PC-3 (cell line): ENCODE data around the gene S100A7. TPM values are rescaled to one million over a fixed set of nuclear protein-coding genes. Genes with fewer than 3 reads are reported as not detected.

ENCODE experiments used
- ATAC-seq: fragments of 200-7000 bp; cut with Tn5 transposase; 2 replicates; pipeline ENCODE4 v1.9.1; 2020; ENCODE audit warnings: mild to moderate bottlenecking, moderate library complexity
- BruUV-seq: library from RNA; stranded (reverse); fragments of 400-500 nt; replicated peaks from 2 replicates; lab custom pipeline; 2021; lab: Mats Ljungman, UMichigan
- CTCF ChIA-PET: fragments of 300-600 bp; sonication (Branson Sonifier 250); formaldehyde crosslinking; loops from one replicate; lab custom pipeline; 2022; ENCODE audit warnings: antibody characterized with exemption; lab: Charles Lee
- POLR2A ChIA-PET: fragments of 300-600 bp; sonication (Branson Sonifier 250); formaldehyde crosslinking; loops from one replicate; lab custom pipeline; 2022; ENCODE audit warnings: antibody characterized with exemption; ENCODE audit not compliant: unreplicated experiment; lab: Charles Lee
- DNase-seq: peaks from one replicate; pipeline ENCODE4 v3.0.0-alpha.2; 2015
- H2AFZ ChIP-seq: fragments of 300-600 bp; sonication (generic); 2 replicates; pipeline ENCODE4 v1.6.0; 2016; ENCODE audit warnings: antibody characterized with exemption, low read length
- H3F3A ChIP-seq: fragments of 300-600 bp; sonication (generic); one replicate; pipeline ENCODE4 v1.6.0; 2017; ENCODE audit warnings: antibody characterized with exemption, low read length, control low read depth, mild to moderate bottlenecking; ENCODE audit not compliant: unreplicated experiment
- H3K27ac ChIP-seq: fragments of 300-600 bp; sonication (generic); 2 replicates; pipeline ENCODE4 v1.5.1; 2016; ENCODE audit warnings: mild to moderate bottlenecking, low read length
- H3K27me3 ChIP-seq: fragments of 300-600 bp; sonication (generic); 2 replicates; pipeline ENCODE4 v1.6.1; 2016; ENCODE audit warnings: low read length, mixed read lengths
- H3K36me3 ChIP-seq: fragments of 300-600 bp; sonication (generic); 2 replicates; pipeline ENCODE4 v1.6.1; 2016; ENCODE audit warnings: low read depth, mixed run types, low read length, mixed read lengths
- H3K4me1 ChIP-seq: fragments of 300-600 bp; sonication (generic); 2 replicates; pipeline ENCODE4 v1.5.1; 2016; ENCODE audit warnings: low read length; ENCODE audit not compliant: insufficient read depth
- H3K4me2 ChIP-seq: fragments of 300-600 bp; sonication (generic); 2 replicates; pipeline ENCODE4 v1.6.0; 2016; ENCODE audit warnings: low read length
- H3K4me3 ChIP-seq: fragments of 300-600 bp; sonication (generic); 2 replicates; pipeline ENCODE4 v1.5.1; 2016; ENCODE audit warnings: mild to moderate bottlenecking, low read length, mixed read lengths
- H3K79me2 ChIP-seq: fragments of 300-600 bp; sonication (generic); 2 replicates; pipeline ENCODE4 v1.6.1; 2017; ENCODE audit warnings: low read length, mixed read lengths
- H3K9ac ChIP-seq: fragments of 300-600 bp; sonication (generic); 2 replicates; pipeline ENCODE4 v1.6.0; 2016; ENCODE audit warnings: mild to moderate bottlenecking, low read length
- H3K9me2 ChIP-seq: fragments of 300-600 bp; sonication (generic); replicated peaks from 2 replicates; pipeline ENCODE4 v1.6.1; 2016; ENCODE audit warnings: mixed run types, low read length, mixed read lengths
- H3K9me3 ChIP-seq: fragments of 300-600 bp; sonication (generic); 2 replicates; pipeline ENCODE4 v1.6.1; 2016; ENCODE audit warnings: low read length, mixed read lengths
- H4K20me1 ChIP-seq: fragments of 300-600 bp; sonication (generic); 2 replicates; pipeline ENCODE4 v1.6.1; 2016; ENCODE audit warnings: low read length, mixed read lengths
- EZH2 ChIP-seq: fragments of 300-600 bp; sonication (generic); IDR thresholded peaks from one replicate; pipeline ENCODE4 v1.6.1; 2017; ENCODE audit warnings: antibody characterized with exemption, mild to moderate bottlenecking, low read length; ENCODE audit not compliant: unreplicated experiment
- EZH2phosphoT487 ChIP-seq: fragments of 300-600 bp; sonication (generic); IDR thresholded peaks from 2 replicates; pipeline ENCODE4 v1.6.1; 2018; ENCODE audit warnings: mild to moderate bottlenecking, antibody characterized with exemption, low read length, borderline replicate concordance
- intact Hi-C: fragments of 100-400 bp; cut with micrococcal nuclease; formaldehyde crosslinking; loops from 2 replicates; pipeline ENCODE4 v1.9.0; 2023
- total RNA-seq: library from RNA; depleted of rRNA; stranded (reverse); fragments of >200 nt; gene quantifications from 2 replicates; pipeline ENCODE4 v1.2.3, GENCODE V29; 2014
- TF ChIP-seq, protein P1 (sequence below): fragments of 300-600 bp; sonication (generic); conservative IDR thresholded peaks from 2 replicates; pipeline ENCODE4 v1.5.1; 2017; ENCODE audit warnings: antibody characterized with exemption, low read depth, mild to moderate bottlenecking, low read length

S100A7 gene
- total RNA-seq, 1 experiment from 2014 or later: not detected

GRCh38 chr1:153478047-153478691 is 17.7 kb upstream of the S100A7 start:
- Histone ChIP-seq H3K9ac (no peak overlapping the region), H3K9me3 (0 out of 2 replicates have a peak, but pooled peaks cover 3% of the 10 kb centered on the region), H3K79me2 (no peaks in the 10 kb centered on the region), H3K4me3 (no peak overlapping the region), H3K4me1 (no peaks in the 10 kb centered on the region), H4K20me1 (no peaks in the 10 kb centered on the region), H3K4me2 (no peak overlapping the region), H2AFZ (no peak overlapping the region), H3K27me3 (peaks cover 11% of the 10 kb centered on the region; the same call in 1 of the 2 replicates), H3F3A (no peaks in the 10 kb centered on the region), H3K27ac (no peak overlapping the region), H3K9me2 (no peaks in the 10 kb centered on the region), H3K36me3 (no peaks in the 10 kb centered on the region)
- DNase-seq (no peak), ATAC-seq (no peak)
- ChIA-PET POLR2A (interaction anchor here (0.5 kb wide), 1 partner anchor 1037 kb away, joined by 3 read pairs; no protein-coding TSS in a partner anchor), CTCF (interaction anchor here (0.7 kb wide), 1 partner anchor 29 kb away, joined by 4 read pairs; no protein-coding TSS in a partner anchor)
- intact Hi-C loops: no loop called here
- no TSS peak for BruUV-seq
- TF ChIP-seq, protein P1, sequence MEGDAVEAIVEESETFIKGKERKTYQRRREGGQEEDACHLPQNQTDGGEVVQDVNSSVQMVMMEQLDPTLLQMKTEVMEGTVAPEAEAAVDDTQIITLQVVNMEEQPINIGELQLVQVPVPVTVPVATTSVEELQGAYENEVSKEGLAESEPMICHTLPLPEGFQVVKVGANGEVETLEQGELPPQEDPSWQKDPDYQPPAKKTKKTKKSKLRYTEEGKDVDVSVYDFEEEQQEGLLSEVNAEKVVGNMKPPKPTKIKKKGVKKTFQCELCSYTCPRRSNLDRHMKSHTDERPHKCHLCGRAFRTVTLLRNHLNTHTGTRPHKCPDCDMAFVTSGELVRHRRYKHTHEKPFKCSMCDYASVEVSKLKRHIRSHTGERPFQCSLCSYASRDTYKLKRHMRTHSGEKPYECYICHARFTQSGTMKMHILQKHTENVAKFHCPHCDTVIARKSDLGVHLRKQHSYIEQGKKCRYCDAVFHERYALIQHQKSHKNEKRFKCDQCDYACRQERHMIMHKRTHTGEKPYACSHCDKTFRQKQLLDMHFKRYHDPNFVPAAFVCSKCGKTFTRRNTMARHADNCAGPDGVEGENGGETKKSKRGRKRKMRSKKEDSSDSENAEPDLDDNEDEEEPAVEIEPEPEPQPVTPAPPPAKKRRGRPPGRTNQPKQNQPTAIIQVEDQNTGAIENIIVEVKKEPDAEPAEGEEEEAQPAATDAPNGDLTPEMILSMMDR: no peak
- no peak for TF ChIP-seq EZH2phosphoT487
- no peak for TF ChIP-seq EZH2

DNA sequence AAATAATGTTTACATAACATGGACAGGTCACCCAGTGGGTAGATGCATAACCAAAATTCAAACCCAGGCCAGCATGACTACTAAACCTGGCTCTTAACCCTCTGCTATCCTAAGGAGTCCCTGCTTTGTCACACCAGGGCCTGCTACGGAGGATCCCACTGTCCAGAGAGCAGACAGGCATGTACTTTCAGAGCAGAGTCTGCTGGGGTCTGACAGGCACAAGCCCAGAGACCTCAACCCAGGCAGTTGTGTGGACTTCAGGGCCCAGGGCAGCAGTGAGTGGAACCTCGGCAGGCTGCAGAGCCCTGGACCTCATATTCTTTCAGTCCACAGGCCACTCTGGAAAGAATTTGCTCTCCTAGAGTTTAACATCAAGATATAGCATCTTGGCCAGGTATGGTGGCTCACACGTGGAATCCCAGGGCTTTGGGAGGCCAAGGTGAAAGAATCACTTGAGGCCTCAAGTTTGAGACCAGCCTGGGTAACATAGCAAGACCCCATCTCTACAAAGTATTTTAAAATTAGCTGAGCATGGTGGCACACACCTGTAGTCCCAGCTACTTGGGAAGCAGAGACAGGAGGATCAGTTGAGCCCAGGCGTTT is 16.1 kb upstream of the S100A7 start:
- H3K79me2 ChIP-seq: no peaks in the 10 kb centered on the region
- no peaks in the 10 kb centered on the region for H3K36me3 ChIP-seq
- H3K4me1 ChIP-seq: no peaks in the 10 kb centered on the region
- no peaks in the 10 kb centered on the region for H3F3A ChIP-seq
- no TSS peak for BruUV-seq
- POLR2A ChIA-PET: interaction anchor here (0.7 kb wide), 1 partner anchor 90 kb away, joined by 4 read pairs; no protein-coding TSS in a partner anchor
- H4K20me1 ChIP-seq: no peaks in the 10 kb centered on the region
- intact Hi-C loops: no loop called here
- peaks cover 11% of the 10 kb centered on the region; the same call in 1 of the 2 replicates for H3K27me3 ChIP-seq
- H3K9ac ChIP-seq: no peak overlapping the region
- CTCF ChIA-PET: no interaction called here
- H3K4me2 ChIP-seq: no peak overlapping the region
- TF ChIP-seq EZH2: no peak
- TF ChIP-seq, protein P1: no peak
- no peak for TF ChIP-seq EZH2phosphoT487
- H3K27ac ChIP-seq: no peak overlapping the region
- H2AFZ ChIP-seq: no peak overlapping the region
- peaks cover 18% of the 10 kb centered on the region; the same call in 1 of the 2 replicates for H3K9me3 ChIP-seq
- no peak overlapping the region for H3K4me3 ChIP-seq
- ATAC-seq (no peak), DNase-seq (no peak)
- no peaks in the 10 kb centered on the region for H3K9me2 ChIP-seq

GRCh38 chr1:153475282-153475681 is 14.8 kb upstream of the S100A7 start:
- BruUV-seq: no TSS peak
- Histone ChIP-seq H3F3A (no peaks in the 10 kb centered on the region), H3K9me3 (peaks cover 26% of the 10 kb centered on the region), H3K27me3 (peaks cover under 1% of the 10 kb centered on the region; the same call in 1 of the 2 replicates), H3K4me3 (no peak overlapping the region), H3K79me2 (no peaks in the 10 kb centered on the region), H3K36me3 (no peaks in the 10 kb centered on the region), H4K20me1 (no peaks in the 10 kb centered on the region), H2AFZ (no peak overlapping the region), H3K4me1 (no peaks in the 10 kb centered on the region), H3K9ac (no peak overlapping the region), H3K27ac (no peak overlapping the region), H3K9me2 (no peaks in the 10 kb centered on the region), H3K4me2 (no peak overlapping the region)
- intact Hi-C loops: no loop called here
- DNase-seq: no peak
- POLR2A ChIA-PET: no interaction called here
- CTCF ChIA-PET: no interaction called here
- no peak for ATAC-seq
- TF ChIP-seq, protein P1: no peak
- TF ChIP-seq EZH2phosphoT487 (no peak), EZH2 (no peak)
